ENCODE results near the gene KRTAP4-2. TPM values are rescaled to one million over a fixed set of nuclear protein-coding genes. Genes with fewer than 3 reads are reported as not detected.
A peak's percentile ranks its signal among the peaks of the same experiment; 100 is the strongest.
"Not testable (repeated sequence)": the region's sequence is repeated elsewhere in the genome, so short reads cannot be mapped to it uniquely, and the experiment has no call there.

KRTAP4-2 gene
- total and polyA plus RNA-seq, 2 experiments from 2014 or later = not detected

DNA sequence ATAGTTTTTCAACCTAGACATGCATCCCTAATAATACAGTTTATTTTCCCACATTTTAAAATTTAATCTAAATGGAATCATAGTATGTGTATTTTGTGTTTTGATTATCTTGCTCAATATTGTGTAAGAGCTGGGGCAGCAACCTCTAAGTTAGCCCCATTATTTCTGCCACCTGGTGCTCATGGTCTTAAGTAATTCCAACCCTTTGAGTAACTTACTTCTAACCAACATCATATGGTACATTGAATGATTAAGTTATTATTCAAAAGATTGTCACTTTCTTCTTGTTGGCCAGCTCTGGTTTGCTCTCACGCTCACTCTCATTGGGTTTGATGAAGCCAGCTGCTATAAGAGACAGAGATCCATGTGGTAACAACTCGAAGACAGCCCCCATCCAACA is 6.1 kb downstream of the KRTAP4-2 start:
- H3K9me3 ChIP-seq (ENCODE audit: low read depth) = no peaks in the 10 kb centered on the region
- 61 to 69% methylated on average over 2 of the region's 2 CpGs for WGBS, 2 experiments (ENCODE audit: low coverage in 1 of 2, low lambda C conversion rate in 2 of 2, missing lambda C conversion rate in 2 of 2)
- H4K20me1 ChIP-seq (ENCODE audit: insufficient read depth) = no peaks in the 10 kb centered on the region
- no peak overlapping the region for H3K4me3 ChIP-seq
- no peaks in the 10 kb centered on the region for H3K36me3 ChIP-seq (ENCODE audit: low read depth)
- H3K79me2 ChIP-seq (ENCODE audit: insufficient read depth) = no peaks in the 10 kb centered on the region
- H3K27me3 ChIP-seq (replicated peaks; ENCODE audit: insufficient read depth) = no peaks in the 10 kb centered on the region
- peak; percentile 65 for DNase-seq
- H3K9me2 ChIP-seq (ENCODE audit: insufficient read depth) = no peaks in the 10 kb centered on the region
- H3F3A ChIP-seq (ENCODE audit: insufficient read depth) = no peaks in the 10 kb centered on the region
- no peak for TF ChIP-seq EZH2phosphoT487 (IDR thresholded peaks at IDR 0.05; ENCODE audit: insufficient read depth, low read depth)
- TF ChIP-seq EZH2 (IDR thresholded peaks at IDR 0.05; ENCODE audit: insufficient read depth, poor library complexity, severe bottlenecking) = no peak
- peaks cover 3% of the 10 kb centered on the region; the same call in 1 of the 2 replicates for H3K4me1 ChIP-seq (ENCODE audit: insufficient read depth)
- no peak overlapping the region for H3K9ac ChIP-seq
- H2AFZ ChIP-seq = no peak overlapping the region
- no peak overlapping the region for H3K27ac ChIP-seq
- H3K4me2 ChIP-seq (ENCODE audit: unreplicated experiment) = no peak overlapping the region
- in situ Hi-C loops (cut with MboI) = no loop called here

- Histone ChIP-seq H3F3A (ENCODE audit: insufficient read depth) (no peaks in the 10 kb centered on the region), H3K79me2 (ENCODE audit: insufficient read depth) (no peaks in the 10 kb centered on the region), H3K9me2 (ENCODE audit: insufficient read depth) (no peaks in the 10 kb centered on the region), H3K4me3 (no peak within 1 kb of the TSS), H3K9ac (no peak within 1 kb of the TSS), H3K4me2 (ENCODE audit: unreplicated experiment) (no peak within 1 kb of the TSS), H3K36me3 (ENCODE audit: low read depth) (no peaks in the 10 kb centered on the region), H3K27me3 (replicated peaks; ENCODE audit: insufficient read depth) (no peaks in the 10 kb centered on the region), H2AFZ (no peak within 1 kb of the TSS), H3K9me3 (ENCODE audit: low read depth) (no peaks in the 10 kb centered on the region), H3K27ac (no peak within 1 kb of the TSS), H3K4me1 (ENCODE audit: insufficient read depth) (peaks cover 3% of the 10 kb centered on the region; the same call in 1 of the 2 replicates), H4K20me1 (ENCODE audit: insufficient read depth) (no peaks in the 10 kb centered on the region)
- DNase-seq = no peak
- TF ChIP-seq EZH2 (IDR thresholded peaks at IDR 0.05; ENCODE audit: insufficient read depth, poor library complexity, severe bottlenecking) (no peak), EZH2phosphoT487 (IDR thresholded peaks at IDR 0.05; ENCODE audit: insufficient read depth, low read depth) (no peak)
- in situ Hi-C loops (cut with MboI) = no loop called here
- WGBS, 2 experiments (ENCODE audit: low coverage in 1 of 2, low lambda C conversion rate in 2 of 2, missing lambda C conversion rate in 2 of 2) = 58 to 67% methylated on average over 1 of the region's 1 CpG
Measured at GRCh38 chr17:41168121-41168520, 9.9 kb downstream of the KRTAP4-2 start, which contains the start of gene KRTAP4-3. TSS of gene KRTAP4-3 (minus strand) at chr17:41168221. CDS start at chr17:41168172, 49 bp downstream.

DNA sequence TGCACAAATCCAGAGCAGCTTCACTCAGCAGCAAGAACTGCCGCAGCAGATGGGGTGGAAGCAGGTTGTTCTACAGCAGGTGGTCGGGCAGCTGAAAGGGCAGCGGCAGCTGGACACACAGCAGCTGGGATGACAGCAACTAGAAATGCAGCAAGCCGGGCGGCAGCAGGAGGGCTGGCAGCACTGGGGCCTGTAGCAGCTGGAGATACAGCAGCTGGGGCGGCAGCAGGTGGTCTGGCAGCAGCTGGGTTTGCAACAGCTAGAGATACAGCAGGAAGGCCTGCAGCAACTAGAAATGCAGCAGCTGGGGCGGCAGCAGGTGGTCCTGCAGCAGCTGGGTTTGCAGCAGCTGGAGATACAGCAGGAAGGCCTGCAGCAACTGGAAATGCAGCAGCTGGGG is 10.5 kb downstream of the KRTAP4-2 start:
- Histone ChIP-seq H2AFZ (no peak overlapping the region), H3K4me3 (no peak overlapping the region), H3F3A (ENCODE audit: insufficient read depth) (no peaks in the 10 kb centered on the region), H3K9me2 (ENCODE audit: insufficient read depth) (no peaks in the 10 kb centered on the region), H3K4me1 (ENCODE audit: insufficient read depth) (peaks cover 3% of the 10 kb centered on the region; the same call in 1 of the 2 replicates), H3K9me3 (ENCODE audit: low read depth) (no peaks in the 10 kb centered on the region), H3K9ac (no peak overlapping the region), H3K27ac (no peak overlapping the region), H3K36me3 (ENCODE audit: low read depth) (no peaks in the 10 kb centered on the region), H3K27me3 (replicated peaks; ENCODE audit: insufficient read depth) (no peaks in the 10 kb centered on the region), H3K4me2 (ENCODE audit: unreplicated experiment) (no peak overlapping the region), H3K79me2 (ENCODE audit: insufficient read depth) (no peaks in the 10 kb centered on the region), H4K20me1 (ENCODE audit: insufficient read depth) (no peaks in the 10 kb centered on the region)
- in situ Hi-C loops (cut with MboI) = no loop called here
- DNase-seq = no peak
- TF ChIP-seq EZH2 (IDR thresholded peaks at IDR 0.05; ENCODE audit: insufficient read depth, poor library complexity, severe bottlenecking) = no peak
- TF ChIP-seq EZH2phosphoT487 (IDR thresholded peaks at IDR 0.05; ENCODE audit: insufficient read depth, low read depth) = no peak
- WGBS, 2 experiments (ENCODE audit: low coverage in 1 of 2, low lambda C conversion rate in 2 of 2, missing lambda C conversion rate in 2 of 2) = 87 to 93% methylated on average over 7 of the region's 7 CpGs

DNA sequence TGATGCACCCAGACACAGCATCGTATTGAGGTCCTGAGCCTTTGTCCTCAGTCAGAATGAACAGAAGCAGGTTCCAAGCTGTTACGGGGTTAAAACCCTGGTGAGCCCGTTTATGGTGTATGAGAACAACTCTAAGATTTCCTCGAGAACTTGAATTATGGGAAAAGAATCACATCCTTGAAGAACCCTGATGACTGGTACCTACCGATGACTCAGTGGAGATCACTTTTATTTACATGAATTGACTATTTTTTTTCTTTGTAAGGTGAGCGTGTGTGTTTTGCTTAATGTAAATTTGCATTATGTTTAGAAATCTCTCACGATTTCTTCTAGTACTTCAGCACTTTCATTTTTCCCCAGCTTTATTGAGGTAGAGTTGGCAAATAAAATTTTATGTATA is 14.2 kb downstream of the KRTAP4-2 start:
- no peaks in the 10 kb centered on the region for H3K4me1 ChIP-seq (ENCODE audit: insufficient read depth)
- in situ Hi-C loops (cut with MboI) = no loop called here
- no peaks in the 10 kb centered on the region for H3F3A ChIP-seq (ENCODE audit: insufficient read depth)
- no peak overlapping the region for H2AFZ ChIP-seq
- WGBS, 2 experiments (ENCODE audit: low coverage in 1 of 2, low lambda C conversion rate in 2 of 2, missing lambda C conversion rate in 2 of 2) = 80% methylated on average over 7 of the region's 7 CpGs
- H3K27ac ChIP-seq = no peak overlapping the region
- no peaks in the 10 kb centered on the region for H3K27me3 ChIP-seq (replicated peaks; ENCODE audit: insufficient read depth)
- no peaks in the 10 kb centered on the region for H3K9me2 ChIP-seq (ENCODE audit: insufficient read depth)
- no peaks in the 10 kb centered on the region for H3K36me3 ChIP-seq (ENCODE audit: low read depth)
- TF ChIP-seq EZH2 (IDR thresholded peaks at IDR 0.05; ENCODE audit: insufficient read depth, poor library complexity, severe bottlenecking) (no peak), EZH2phosphoT487 (IDR thresholded peaks at IDR 0.05; ENCODE audit: insufficient read depth, low read depth) (no peak)
- H3K9ac ChIP-seq = no peak overlapping the region
- H3K4me3 ChIP-seq = no peak overlapping the region
- H3K79me2 ChIP-seq (ENCODE audit: insufficient read depth) = no peaks in the 10 kb centered on the region
- no peaks in the 10 kb centered on the region for H4K20me1 ChIP-seq (ENCODE audit: insufficient read depth)
- no peaks in the 10 kb centered on the region for H3K9me3 ChIP-seq (ENCODE audit: low read depth)
- no peak overlapping the region for H3K4me2 ChIP-seq (ENCODE audit: unreplicated experiment)
- peak; percentile 9 for DNase-seq

GRCh38 chr17:41160648-41161047 is 17.4 kb downstream of the KRTAP4-2 start, which contains the start of gene KRTAP4-4:
TSS of gene KRTAP4-4 (minus strand) at chr17:41160748. CDS start at chr17:41160691, 57 bp downstream.
- Histone ChIP-seq H3K79me2 (ENCODE audit: insufficient read depth) (no peaks in the 10 kb centered on the region), H3K9ac (no peak within 1 kb of the TSS), H3F3A (ENCODE audit: insufficient read depth) (no peaks in the 10 kb centered on the region), H3K27me3 (replicated peaks; ENCODE audit: insufficient read depth) (no peaks in the 10 kb centered on the region), H4K20me1 (ENCODE audit: insufficient read depth) (no peaks in the 10 kb centered on the region), H3K4me1 (ENCODE audit: insufficient read depth) (no peaks in the 10 kb centered on the region), H3K27ac (no peak within 1 kb of the TSS), H3K9me2 (ENCODE audit: insufficient read depth) (no peaks in the 10 kb centered on the region), H3K9me3 (ENCODE audit: low read depth) (no peaks in the 10 kb centered on the region), H3K4me3 (no peak within 1 kb of the TSS), H3K4me2 (ENCODE audit: unreplicated experiment) (no peak within 1 kb of the TSS), H3K36me3 (ENCODE audit: low read depth) (no peaks in the 10 kb centered on the region), H2AFZ (no peak within 1 kb of the TSS)
- in situ Hi-C loops (cut with MboI) = no loop called here
- TF ChIP-seq EZH2 (IDR thresholded peaks at IDR 0.05; ENCODE audit: insufficient read depth, poor library complexity, severe bottlenecking) = no peak
- TF ChIP-seq EZH2phosphoT487 (IDR thresholded peaks at IDR 0.05; ENCODE audit: insufficient read depth, low read depth) = no peak
- no peak for DNase-seq
- WGBS, 2 experiments (ENCODE audit: low coverage in 1 of 2, low lambda C conversion rate in 2 of 2, missing lambda C conversion rate in 2 of 2) = 95 to 100% methylated on average over 1 of the region's 1 CpG

GRCh38 chr17:41160190-41160589 is 17.8 kb downstream of the KRTAP4-2 start:
- 72 to 93% methylated on average over 2 to 3 of the region's 3 CpGs for WGBS, 2 experiments (ENCODE audit: low coverage in 1 of 2, low lambda C conversion rate in 2 of 2, missing lambda C conversion rate in 2 of 2)
- H3K27ac ChIP-seq; DNase-seq; H3F3A ChIP-seq (ENCODE audit: insufficient read depth); H3K9ac ChIP-seq; H3K4me2 ChIP-seq (ENCODE audit: unreplicated experiment); H3K9me3 ChIP-seq (ENCODE audit: low read depth); H3K27me3 ChIP-seq (replicated peaks; ENCODE audit: insufficient read depth); H4K20me1 ChIP-seq (ENCODE audit: insufficient read depth); H3K79me2 ChIP-seq (ENCODE audit: insufficient read depth); H3K9me2 ChIP-seq (ENCODE audit: insufficient read depth); H3K36me3 ChIP-seq (ENCODE audit: low read depth); H3K4me1 ChIP-seq (ENCODE audit: insufficient read depth); in situ Hi-C loops (cut with MboI); H2AFZ ChIP-seq; H3K4me3 ChIP-seq: not testable (repeated sequence)

All from GM23248 (cell line).